KMS-11 (cell line): ENCODE results near the gene ZNF552.
"Not testable (repeated sequence)": the region's sequence is repeated elsewhere in the genome, so short reads cannot be mapped to it uniquely, and the experiment has no call there.

Experiments
- H2AFZ ChIP-seq: fragments of 200-600 bp; sonication (generic); 2 replicates; pipeline ENCODE4 v1.6.1; 2016; ENCODE audit warnings: antibody characterized with exemption, mixed run types, low read depth
- H3K27ac ChIP-seq: fragments of 200-600 bp; sonication (generic); 2 replicates; pipeline ENCODE4 v1.6.1; 2016; ENCODE audit warnings: mild to moderate bottlenecking, mixed run types
- H3K27me3 ChIP-seq: fragments of 200-600 bp; sonication (generic); 2 replicates; pipeline ENCODE4 v1.6.1; 2017; ENCODE audit warnings: mild to moderate bottlenecking, low read depth, mixed run types, moderate library complexity; ENCODE audit not compliant: insufficient read depth
- H3K36me3 ChIP-seq: fragments of 200-600 bp; sonication (generic); 2 replicates; pipeline ENCODE4 v1.6.1; 2017; ENCODE audit warnings: mild to moderate bottlenecking, mixed run types; ENCODE audit not compliant: insufficient read depth
- H3K4me1 ChIP-seq: fragments of 200-600 bp; sonication (generic); 2 replicates; pipeline ENCODE4 v1.6.1; 2016; ENCODE audit warnings: mild to moderate bottlenecking, low read depth, mixed run types; ENCODE audit not compliant: poor library complexity, severe bottlenecking
- H3K4me2 ChIP-seq: fragments of 200-600 bp; sonication (generic); 2 replicates; pipeline ENCODE4 v1.7.0; 2016; ENCODE audit warnings: mild to moderate bottlenecking, mixed run types
- H3K4me3 ChIP-seq: fragments of 200-600 bp; sonication (generic); IDR thresholded peaks from 2 replicates; pipeline ENCODE4 v1.6.1; 2017; ENCODE audit warnings: low read depth, low read length, mixed read lengths; ENCODE audit not compliant: insufficient read depth
- H3K79me2 ChIP-seq: fragments of 200-600 bp; sonication (generic); 2 replicates; pipeline ENCODE4 v1.6.1; 2016; ENCODE audit warnings: low read depth, mixed run types; ENCODE audit not compliant: insufficient read depth
- H3K9ac ChIP-seq: fragments of 200-600 bp; sonication (generic); 2 replicates; pipeline ENCODE4 v1.6.1; 2016; ENCODE audit warnings: mild to moderate bottlenecking, mixed run types
- H4K20me1 ChIP-seq: fragments of 200-600 bp; sonication (generic); 2 replicates; pipeline ENCODE4 v1.6.1; 2016; ENCODE audit warnings: mild to moderate bottlenecking, mixed run types; ENCODE audit not compliant: insufficient read depth
- CTCF ChIP-seq: fragments of 200-600 bp; sonication (generic); conservative IDR thresholded peaks from 2 replicates; pipeline ENCODE4 v1.6.1; 2017; ENCODE audit warnings: low read depth, mild to moderate bottlenecking, antibody characterized with exemption, low read length, moderate library complexity, mixed read lengths

ZNF552 gene

GRCh38 chr19:57814505-57815246, at the start of gene ZNF552:
ZNF552 (minus strand) TSS chr19:57814913; CDS start chr19:57814743, 170 bp downstream.
- Histone ChIP-seq H3K27me3 (no peaks in the 10 kb centered on the region), H3K36me3 (no peaks in the 10 kb centered on the region; the same call in 1 of the 2 replicates), H3K79me2 (peaks cover 16% of the 10 kb centered on the region), H3K4me3 (no peak within 1 kb of the TSS), H2AFZ (peak within 1 kb of the TSS; percentile 88), H3K27ac (peak within 1 kb of the TSS; percentile 23), H4K20me1 (no peaks in the 10 kb centered on the region), H3K4me1 (peaks cover 23% of the 10 kb centered on the region), H3K4me2 (peak within 1 kb of the TSS; percentile 93), H3K9ac (peak within 1 kb of the TSS; percentile 68)
- no peak for TF ChIP-seq CTCF

- H3K36me3 ChIP-seq, result peaks cover 40% of the 10 kb centered on the region; the same call in 1 of the 2 replicates
- H4K20me1 ChIP-seq, result not testable (repeated sequence)
These were observed 47.6 kb upstream of the ZNF552 start for GRCh38 chr19:57862351-57862750.

GRCh38 chr19:57854117-57854516, 39.4 kb upstream of the ZNF552 start:
- H3K36me3 ChIP-seq, H3K27ac ChIP-seq, H3K4me2 ChIP-seq, H2AFZ ChIP-seq, H3K9ac ChIP-seq, H3K27me3 ChIP-seq, H3K4me1 ChIP-seq, H3K4me3 ChIP-seq, H4K20me1 ChIP-seq: not testable (repeated sequence)
- peaks cover 23% of the 10 kb centered on the region for H3K79me2 ChIP-seq

More at GRCh38 chr19:57862351-57862750, 47.6 kb upstream of the ZNF552 start:
- H3K4me2 ChIP-seq, H3K4me1 ChIP-seq, H3K27me3 ChIP-seq, H2AFZ ChIP-seq, H3K4me3 ChIP-seq, H3K79me2 ChIP-seq, H3K9ac ChIP-seq, H3K27ac ChIP-seq: not testable (repeated sequence)

- H3K79me2 ChIP-seq, result peaks cover 23% of the 10 kb centered on the region
- H3K27me3 ChIP-seq, H3K4me1 ChIP-seq, H2AFZ ChIP-seq, H4K20me1 ChIP-seq, H3K4me2 ChIP-seq, H3K36me3 ChIP-seq, H3K9ac ChIP-seq, H3K4me3 ChIP-seq, H3K27ac ChIP-seq: not testable (repeated sequence)
These were observed 37.3 kb upstream of the ZNF552 start for GRCh38 chr19:57851812-57852603.

- Histone ChIP-seq H3K27ac (peak overlapping the region; percentile 61; the same call in 1 of the 2 replicates), H3K9ac (peak overlapping the region; percentile 88; the same call in 1 of the 2 replicates), H3K4me3 (peak overlapping the region; percentile 50), H4K20me1 (no peaks in the 10 kb centered on the region; the same call in 1 of the 2 replicates), H3K27me3 (no peaks in the 10 kb centered on the region), H3K79me2 (peaks cover 24% of the 10 kb centered on the region), H2AFZ (no peak overlapping the region), H3K4me2 (peak overlapping the region; percentile 91), H3K36me3 (no peaks in the 10 kb centered on the region; the same call in 1 of the 2 replicates), H3K4me1 (peaks cover 7% of the 10 kb centered on the region)
- no peak for TF ChIP-seq CTCF
These were observed 35.9 kb upstream of the ZNF552 start for GRCh38 chr19:57850553-57851017.

- peaks cover 31% of the 10 kb centered on the region for H3K79me2 ChIP-seq
- H3K27ac ChIP-seq, result peak within 1 kb of the TSS; percentile 61
- H2AFZ ChIP-seq, result peak within 1 kb of the TSS; percentile 53; the same call in 1 of the 2 replicates
- H3K36me3 ChIP-seq, H3K4me1 ChIP-seq, H3K27me3 ChIP-seq, H4K20me1 ChIP-seq: not testable (repeated sequence)
- peak within 1 kb of the TSS; percentile 50 for H3K4me3 ChIP-seq
- peak within 1 kb of the TSS; percentile 91 for H3K4me2 ChIP-seq
- peak within 1 kb of the TSS; percentile 88 for H3K9ac ChIP-seq
These were observed 35.2 kb upstream of the ZNF552 start, which contains the start of gene ZNF587 for GRCh38 chr19:57849666-57850473. ZNF587 (plus strand) TSS chr19:57849859; CDS start chr19:57850039, 180 bp downstream.

- H3K27me3 ChIP-seq, H3K36me3 ChIP-seq, H3K4me3 ChIP-seq, H3K4me2 ChIP-seq, H4K20me1 ChIP-seq, H3K4me1 ChIP-seq: not testable (repeated sequence)
- peak overlapping the region; percentile 53; the same call in 1 of the 2 replicates for H2AFZ ChIP-seq
- H3K79me2 ChIP-seq, result peaks cover 31% of the 10 kb centered on the region
- H3K27ac ChIP-seq, result peak overlapping the region; percentile 61; the same call in 1 of the 2 replicates
- H3K9ac ChIP-seq, result peak overlapping the region; percentile 88; the same call in 1 of the 2 replicates
These were observed 34.5 kb upstream of the ZNF552 start for GRCh38 chr19:57849162-57849665.
